Hepatocyte (in vitro differentiated cells): ENCODE results near the gene ZFPM1. TPM values are rescaled to one million over a fixed set of nuclear protein-coding genes. Genes with fewer than 3 reads are reported as not detected.

Experiments
- DNase-seq: peaks from one replicate; pipeline ENCODE4 v3.0.0-alpha.2; 2016; ENCODE audit warnings: low spot score
- H2AFZ ChIP-seq: fragments of 200-600 bp; sonication (generic); 2 replicates; pipeline ENCODE4 v1.6.0; 2016; ENCODE audit warnings: antibody characterized with exemption, mild to moderate bottlenecking
- H3K27ac ChIP-seq: fragments of 200-600 bp; sonication (generic); 2 replicates; pipeline ENCODE4 v1.5.1; 2016; ENCODE audit warnings: mild to moderate bottlenecking
- H3K27me3 ChIP-seq: fragments of 200-600 bp; sonication (generic); 2 replicates; pipeline ENCODE4 v1.6.1; 2016
- H3K36me3 ChIP-seq: fragments of 200-600 bp; sonication (generic); replicated peaks from 2 replicates; pipeline ENCODE4 v1.5.1; 2016; ENCODE audit warnings: low read depth; ENCODE audit not compliant: insufficient read depth
- H3K4me1 ChIP-seq: fragments of 200-600 bp; sonication (generic); 2 replicates; pipeline ENCODE4 v1.5.1; 2016; ENCODE audit warnings: mild to moderate bottlenecking, moderate library complexity; ENCODE audit not compliant: insufficient read depth
- H3K4me2 ChIP-seq: fragments of 200-600 bp; sonication (generic); 2 replicates; pipeline ENCODE4 v1.6.0; 2016
- H3K4me3 ChIP-seq: fragments of 200-600 bp; sonication (generic); 2 replicates; pipeline ENCODE4 v1.5.1; 2016; ENCODE audit warnings: mild to moderate bottlenecking
- H3K79me2 ChIP-seq: fragments of 200-600 bp; sonication (generic); 2 replicates; pipeline ENCODE4 v1.6.0; 2017; ENCODE audit warnings: mild to moderate bottlenecking
- H3K9me2 ChIP-seq: fragments of 200-600 bp; sonication (generic); replicated peaks from 2 replicates; pipeline ENCODE4 v1.6.0; 2017; ENCODE audit warnings: mild to moderate bottlenecking; ENCODE audit not compliant: insufficient read depth
- H3K9me3 ChIP-seq: fragments of 200-600 bp; sonication (generic); 2 replicates; pipeline ENCODE4 v1.5.1; 2016; ENCODE audit warnings: low read depth, mild to moderate bottlenecking
- H4K20me1 ChIP-seq: fragments of 200-600 bp; sonication (generic); 2 replicates; pipeline ENCODE4 v1.6.0; 2016; ENCODE audit warnings: mild to moderate bottlenecking; ENCODE audit not compliant: insufficient read depth, poor library complexity, severe bottlenecking
- CTCF ChIP-seq: fragments of 200-600 bp; sonication (generic); IDR thresholded peaks from 2 replicates; pipeline ENCODE4 v1.5.1; 2016; ENCODE audit warnings: antibody characterized with exemption, mild to moderate bottlenecking; ENCODE audit not compliant: poor library complexity
- EZH2 ChIP-seq: fragments of 200-600 bp; sonication (generic); IDR thresholded peaks from 2 replicates; pipeline ENCODE4 v1.6.1; 2016; ENCODE audit warnings: antibody characterized with exemption, mild to moderate bottlenecking, borderline replicate concordance
- EZH2phosphoT487 ChIP-seq: fragments of 200-600 bp; sonication (generic); IDR thresholded peaks from one replicate; pipeline ENCODE4 v1.6.1; 2018; ENCODE audit warnings: antibody characterized with exemption, mild to moderate bottlenecking, low read depth, moderate library complexity; ENCODE audit not compliant: unreplicated experiment, severe bottlenecking
- WGBS: methylation state at CpG from one replicate; pipeline ENCODE4 v1.1.6; 2016; ENCODE audit warnings: low lambda C conversion rate; ENCODE audit errors: missing lambda C conversion rate; 5-methylcytosine and 5-hydroxymethylcytosine counted together
- polyA plus RNA-seq: library from polyadenylated mRNA; unstranded; fragments of >200 nt; fragmentation: Nextera tagmentation; extraction: Ambion mirVana; gene quantifications from 2 replicates; pipeline ENCODE4 v1.2.1, GENCODE V29; 2016
- total RNA-seq: library from RNA; depleted of rRNA; stranded (reverse); fragments of >200 nt; gene quantifications from 2 replicates; pipeline ENCODE4 v1.2.3, GENCODE V29; 2014

The ZFPM1 gene
- total and polyA plus RNA-seq, 2 experiments from 2014 or later, result 4.1 to 11.9 TPM

- no peaks in the 10 kb centered on the region for H3K27me3 ChIP-seq
- no peak for TF ChIP-seq CTCF
- no peak for TF ChIP-seq EZH2
- TF ChIP-seq EZH2phosphoT487, result no peak
- no peaks in the 10 kb centered on the region for H4K20me1 ChIP-seq
- H3K4me3 ChIP-seq, result no peak overlapping the region
- no peak overlapping the region for H3K4me2 ChIP-seq
- H3K79me2 ChIP-seq, result no peaks in the 10 kb centered on the region
- H3K36me3 ChIP-seq, result no peaks in the 10 kb centered on the region
- no peak overlapping the region for H3K27ac ChIP-seq
- no peak for DNase-seq
- H3K4me1 ChIP-seq, result no peaks in the 10 kb centered on the region
- H2AFZ ChIP-seq, result no peak overlapping the region
- no peaks in the 10 kb centered on the region for H3K9me3 ChIP-seq
- H3K9me2 ChIP-seq, result no peaks in the 10 kb centered on the region
- 92% methylated on average over 22 of the region's 22 CpGs for WGBS
Observed at GRCh38 chr16:88431651-88432050, 21.4 kb upstream of the ZFPM1 start.

GRCh38 chr16:88432174-88432573 is 20.9 kb upstream of the ZFPM1 start:
- Histone ChIP-seq H3K9me2 (no peaks in the 10 kb centered on the region), H3K79me2 (no peaks in the 10 kb centered on the region), H3K4me1 (no peaks in the 10 kb centered on the region), H3K27ac (no peak overlapping the region), H3K9me3 (no peaks in the 10 kb centered on the region), H3K36me3 (no peaks in the 10 kb centered on the region), H3K4me2 (no peak overlapping the region), H3K4me3 (no peak overlapping the region), H3K27me3 (no peaks in the 10 kb centered on the region), H4K20me1 (no peaks in the 10 kb centered on the region), H2AFZ (no peak overlapping the region)
- no peak for DNase-seq
- WGBS, result 96% methylated on average over 22 of the region's 22 CpGs
- TF ChIP-seq EZH2phosphoT487, result no peak
- no peak for TF ChIP-seq CTCF
- TF ChIP-seq EZH2, result no peak

GRCh38 chr16:88432753-88433152 is 20.3 kb upstream of the ZFPM1 start:
- no peak overlapping the region for H3K4me3 ChIP-seq
- H3K9me3 ChIP-seq, result no peaks in the 10 kb centered on the region
- H3K79me2 ChIP-seq, result no peaks in the 10 kb centered on the region
- H3K4me2 ChIP-seq, result no peak overlapping the region
- 86% methylated on average over 9 of the region's 9 CpGs for WGBS
- no peaks in the 10 kb centered on the region for H3K36me3 ChIP-seq
- no peak for TF ChIP-seq CTCF
- H3K27me3 ChIP-seq, result no peaks in the 10 kb centered on the region
- H4K20me1 ChIP-seq, result no peaks in the 10 kb centered on the region
- H2AFZ ChIP-seq, result no peak overlapping the region
- DNase-seq, result no peak
- H3K27ac ChIP-seq, result no peak overlapping the region
- no peaks in the 10 kb centered on the region for H3K9me2 ChIP-seq
- no peaks in the 10 kb centered on the region for H3K4me1 ChIP-seq

- 94% methylated on average over 24 of the region's 25 CpGs for WGBS
- no peaks in the 10 kb centered on the region for H3K79me2 ChIP-seq
Observed at GRCh38 chr16:88433632-88434352, 19.3 kb upstream of the ZFPM1 start.

More at GRCh38 chr16:88433632-88434352, 19.3 kb upstream of the ZFPM1 start:
- H3K27me3 ChIP-seq, result no peaks in the 10 kb centered on the region
- H3K9me2 ChIP-seq, result no peaks in the 10 kb centered on the region
- DNase-seq, result no peak
- H3K4me3 ChIP-seq, result no peak overlapping the region
- no peaks in the 10 kb centered on the region for H3K36me3 ChIP-seq
- H3K9me3 ChIP-seq, result no peaks in the 10 kb centered on the region
- H2AFZ ChIP-seq, result no peak overlapping the region
- H3K4me2 ChIP-seq, result no peak overlapping the region
- H4K20me1 ChIP-seq, result no peaks in the 10 kb centered on the region
- TF ChIP-seq CTCF, result no peak
- TF ChIP-seq EZH2, result no peak
- TF ChIP-seq EZH2phosphoT487, result no peak
- no peaks in the 10 kb centered on the region for H3K4me1 ChIP-seq
- no peak overlapping the region for H3K27ac ChIP-seq
